Measurements from ENCODE around the gene NTM. TPM values are rescaled to one million over a fixed set of nuclear protein-coding genes. Genes with fewer than 3 reads are reported as not detected.

NTM gene
- total and polyA plus RNA-seq, 7 donors: 0.07 to 1.1 (median 0.22) TPM; not detected in 2

GRCh38 chr11:131397675-131398074 lies 27.3 kb downstream of the NTM start:
- Histone ChIP-seq H3K27ac (no peak overlapping the region), H3K27me3 (ENCODE audit: insufficient read depth in 3 of 3, low read length in 2 of 3) (no peaks in the 10 kb centered on the region), H3K9me3 (no peaks in the 10 kb centered on the region), H3K4me1 (no peaks in the 10 kb centered on the region), H3K36me3 (ENCODE audit: insufficient read depth in 1 of 2, low read depth in 1 of 2) (no peaks in the 10 kb centered on the region), H3K4me3 (no peak overlapping the region)
- no peak for TF ChIP-seq CTCF (IDR thresholded peaks at IDR 0.05)
- ATAC-seq (no peak), DNase-seq (no peak)
- 54 to 74% (median 63%) methylated on average over 3 of the region's 3 CpGs for WGBS, 3 donors
- intact Hi-C loops (cut with DNase I): no loop called here

GRCh38 chr11:131402040-131402439 lies 31.6 kb downstream of the NTM start:
- no peaks in the 10 kb centered on the region for H3K36me3 ChIP-seq (ENCODE audit: insufficient read depth in 1 of 2, low read depth in 1 of 2)
- H3K27ac ChIP-seq: no peak overlapping the region
- no peak for TF ChIP-seq CTCF (IDR thresholded peaks at IDR 0.05)
- H3K4me3 ChIP-seq: no peak overlapping the region
- DNase-seq: no peak
- intact Hi-C loops (cut with DNase I): no loop called here
- no peaks in the 10 kb centered on the region for H3K9me3 ChIP-seq
- no peaks in the 10 kb centered on the region for H3K27me3 ChIP-seq (ENCODE audit: insufficient read depth in 3 of 3, low read length in 2 of 3)
- H3K4me1 ChIP-seq: no peaks in the 10 kb centered on the region
- no peak for ATAC-seq
- WGBS, 3 donors: 25 to 41% (median 31%) methylated on average over 1 of the region's 1 CpG

GRCh38 chr11:131404010-131404409 lies 33.6 kb downstream of the NTM start:
- DNase-seq (no peak), ATAC-seq (no peak)
- Histone ChIP-seq H3K9me3 (no peaks in the 10 kb centered on the region), H3K27ac (no peak overlapping the region), H3K36me3 (ENCODE audit: insufficient read depth in 1 of 2, low read depth in 1 of 2) (no peaks in the 10 kb centered on the region), H3K4me1 (no peaks in the 10 kb centered on the region), H3K4me3 (no peak overlapping the region), H3K27me3 (ENCODE audit: insufficient read depth in 3 of 3, low read length in 2 of 3) (peaks cover 0 to 2% (median 0%) of the 10 kb centered on the region in 3 donors)
- intact Hi-C loops (cut with DNase I): no loop called here
- WGBS, 3 donors: 90 to 92% (median 91%) methylated on average over 9 of the region's 9 CpGs
- TF ChIP-seq CTCF (IDR thresholded peaks at IDR 0.05): no peak

GRCh38 chr11:131408025-131408640 lies 37.7 kb downstream of the NTM start:
- Histone ChIP-seq H3K36me3 (ENCODE audit: insufficient read depth in 1 of 2, low read depth in 1 of 2) (no peaks in the 10 kb centered on the region), H3K4me1 (no peaks in the 10 kb centered on the region), H3K4me3 (no peak overlapping the region), H3K27ac (no peak overlapping the region), H3K9me3 (no peaks in the 10 kb centered on the region), H3K27me3 (ENCODE audit: insufficient read depth in 3 of 3, low read length in 2 of 3) (peaks cover 0 to 2% (median 0%) of the 10 kb centered on the region in 3 donors)
- intact Hi-C loops (cut with DNase I): no loop called here
- WGBS, 3 donors: 39 to 49% (median 40%) methylated on average over 5 of the region's 5 CpGs
- TF ChIP-seq CTCF (IDR thresholded peaks at IDR 0.05): no peak
- ATAC-seq: peak in 2 of 4 donors; percentile 36 to 46
- DNase-seq: no peak

- no peaks in the 10 kb centered on the region for H3K36me3 ChIP-seq (ENCODE audit: insufficient read depth in 1 of 2, low read depth in 1 of 2)
- H3K4me1 ChIP-seq: no peaks in the 10 kb centered on the region
- ATAC-seq: no peak
- TF ChIP-seq CTCF (IDR thresholded peaks at IDR 0.05): no peak
- H3K27ac ChIP-seq: no peak overlapping the region
- intact Hi-C loops (cut with DNase I): no loop called here
- 72 to 74% (median 73%) methylated on average over 8 of the region's 8 CpGs for WGBS, 3 donors
- H3K9me3 ChIP-seq: no peaks in the 10 kb centered on the region
- DNase-seq: no peak
- no peak overlapping the region for H3K4me3 ChIP-seq
- H3K27me3 ChIP-seq (ENCODE audit: insufficient read depth in 3 of 3, low read length in 2 of 3): peaks cover 0 to 2% (median 0%) of the 10 kb centered on the region in 3 donors
Observed at GRCh38 chr11:131409345-131409744, 38.9 kb downstream of the NTM start.

Data from psoas muscle (tissue), 8 donors.